Endothelial cell (in vitro differentiated cells): ENCODE results near the gene RTP5. TPM values are rescaled to one million over a fixed set of nuclear protein-coding genes. Genes with fewer than 3 reads are reported as not detected.

Experiments used
- DNase-seq: peaks from one replicate; pipeline ENCODE4 v3.0.0; 2021; ENCODE audit warnings: low spot score
- H3K27ac Mint-ChIP-seq: one replicate; pipeline ENCODE4 v1.8.0; 2021; ENCODE audit warnings: mixed read lengths, inconsistent platforms; ENCODE audit not compliant: unreplicated experiment
- H3K27me3 Mint-ChIP-seq: one replicate; pipeline ENCODE4 v1.8.0; 2021; ENCODE audit warnings: mild to moderate bottlenecking, moderate library complexity, mixed read lengths, inconsistent platforms; ENCODE audit not compliant: unreplicated experiment
- H3K36me3 Mint-ChIP-seq: one replicate; pipeline ENCODE4 v1.8.0; 2021; ENCODE audit warnings: mild to moderate bottlenecking, low read depth, mixed read lengths, inconsistent platforms; ENCODE audit not compliant: unreplicated experiment
- H3K4me1 Mint-ChIP-seq: one replicate; pipeline ENCODE4 v1.8.0; 2021; ENCODE audit warnings: mild to moderate bottlenecking, mixed read lengths, inconsistent platforms; ENCODE audit not compliant: unreplicated experiment
- H3K4me3 Mint-ChIP-seq: one replicate; pipeline ENCODE4 v1.8.0; 2021; ENCODE audit warnings: mild to moderate bottlenecking, mixed read lengths, inconsistent platforms; ENCODE audit not compliant: unreplicated experiment
- H3K9me3 Mint-ChIP-seq: one replicate; pipeline ENCODE4 v1.8.0; 2021; ENCODE audit warnings: mixed read lengths, inconsistent platforms; ENCODE audit not compliant: unreplicated experiment
- total RNA-seq: library from RNA; stranded (reverse); fragmentation: NEBNext Ultra II Directional; extraction: Animal tissue kit (Norgen Biotek cat#: 25700); gene quantifications from one replicate; pipeline ENCODE4 v1.2.1, GENCODE V29; 2021; ENCODE audit not compliant: unreplicated experiment
- TF ChIP-seq, protein P1 (sequence below): fragments of 200-600 bp; sonication (generic); IDR thresholded peaks from one replicate; pipeline ENCODE4 v1.5.0; 2021; ENCODE audit warnings: antibody characterized with exemption; ENCODE audit not compliant: unreplicated experiment

Gene RTP5
- total RNA-seq, 1 donor from 2014 or later: not detected

GRCh38 chr2:241901018-241901380, 31.5 kb downstream of the RTP5 start:
- peaks cover 5% of the 10 kb centered on the region for H3K36me3 Mint-ChIP-seq
- no peak for DNase-seq
- H3K9me3 Mint-ChIP-seq: no peaks in the 10 kb centered on the region
- no peak overlapping the region for H3K4me3 Mint-ChIP-seq
- TF ChIP-seq, protein P1, sequence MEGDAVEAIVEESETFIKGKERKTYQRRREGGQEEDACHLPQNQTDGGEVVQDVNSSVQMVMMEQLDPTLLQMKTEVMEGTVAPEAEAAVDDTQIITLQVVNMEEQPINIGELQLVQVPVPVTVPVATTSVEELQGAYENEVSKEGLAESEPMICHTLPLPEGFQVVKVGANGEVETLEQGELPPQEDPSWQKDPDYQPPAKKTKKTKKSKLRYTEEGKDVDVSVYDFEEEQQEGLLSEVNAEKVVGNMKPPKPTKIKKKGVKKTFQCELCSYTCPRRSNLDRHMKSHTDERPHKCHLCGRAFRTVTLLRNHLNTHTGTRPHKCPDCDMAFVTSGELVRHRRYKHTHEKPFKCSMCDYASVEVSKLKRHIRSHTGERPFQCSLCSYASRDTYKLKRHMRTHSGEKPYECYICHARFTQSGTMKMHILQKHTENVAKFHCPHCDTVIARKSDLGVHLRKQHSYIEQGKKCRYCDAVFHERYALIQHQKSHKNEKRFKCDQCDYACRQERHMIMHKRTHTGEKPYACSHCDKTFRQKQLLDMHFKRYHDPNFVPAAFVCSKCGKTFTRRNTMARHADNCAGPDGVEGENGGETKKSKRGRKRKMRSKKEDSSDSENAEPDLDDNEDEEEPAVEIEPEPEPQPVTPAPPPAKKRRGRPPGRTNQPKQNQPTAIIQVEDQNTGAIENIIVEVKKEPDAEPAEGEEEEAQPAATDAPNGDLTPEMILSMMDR: no peak
- H3K27ac Mint-ChIP-seq: no peak overlapping the region
- peaks cover 14% of the 10 kb centered on the region for H3K4me1 Mint-ChIP-seq
- H3K27me3 Mint-ChIP-seq: peaks cover 12% of the 10 kb centered on the region

GRCh38 chr2:241901500-241902351, 32.2 kb downstream of the RTP5 start:
- no peaks in the 10 kb centered on the region for H3K9me3 Mint-ChIP-seq
- peak overlapping the region; percentile 85 for H3K4me3 Mint-ChIP-seq
- H3K4me1 Mint-ChIP-seq: peaks cover 11% of the 10 kb centered on the region
- H3K27me3 Mint-ChIP-seq: peaks cover 12% of the 10 kb centered on the region
- TF ChIP-seq, protein P1: no peak
- peaks cover 5% of the 10 kb centered on the region for H3K36me3 Mint-ChIP-seq
- DNase-seq: no peak
- no peak overlapping the region for H3K27ac Mint-ChIP-seq

- Mint-ChIP-seq H3K4me3 (no peak overlapping the region), H3K27me3 (peaks cover 12% of the 10 kb centered on the region), H3K36me3 (peaks cover 5% of the 10 kb centered on the region), H3K4me1 (peaks cover 11% of the 10 kb centered on the region), H3K9me3 (no peaks in the 10 kb centered on the region), H3K27ac (no peak overlapping the region)
- DNase-seq: no peak
- TF ChIP-seq, protein P1: no peak
Measured at GRCh38 chr2:241902357-241902991, 32.9 kb downstream of the RTP5 start.

DNA sequence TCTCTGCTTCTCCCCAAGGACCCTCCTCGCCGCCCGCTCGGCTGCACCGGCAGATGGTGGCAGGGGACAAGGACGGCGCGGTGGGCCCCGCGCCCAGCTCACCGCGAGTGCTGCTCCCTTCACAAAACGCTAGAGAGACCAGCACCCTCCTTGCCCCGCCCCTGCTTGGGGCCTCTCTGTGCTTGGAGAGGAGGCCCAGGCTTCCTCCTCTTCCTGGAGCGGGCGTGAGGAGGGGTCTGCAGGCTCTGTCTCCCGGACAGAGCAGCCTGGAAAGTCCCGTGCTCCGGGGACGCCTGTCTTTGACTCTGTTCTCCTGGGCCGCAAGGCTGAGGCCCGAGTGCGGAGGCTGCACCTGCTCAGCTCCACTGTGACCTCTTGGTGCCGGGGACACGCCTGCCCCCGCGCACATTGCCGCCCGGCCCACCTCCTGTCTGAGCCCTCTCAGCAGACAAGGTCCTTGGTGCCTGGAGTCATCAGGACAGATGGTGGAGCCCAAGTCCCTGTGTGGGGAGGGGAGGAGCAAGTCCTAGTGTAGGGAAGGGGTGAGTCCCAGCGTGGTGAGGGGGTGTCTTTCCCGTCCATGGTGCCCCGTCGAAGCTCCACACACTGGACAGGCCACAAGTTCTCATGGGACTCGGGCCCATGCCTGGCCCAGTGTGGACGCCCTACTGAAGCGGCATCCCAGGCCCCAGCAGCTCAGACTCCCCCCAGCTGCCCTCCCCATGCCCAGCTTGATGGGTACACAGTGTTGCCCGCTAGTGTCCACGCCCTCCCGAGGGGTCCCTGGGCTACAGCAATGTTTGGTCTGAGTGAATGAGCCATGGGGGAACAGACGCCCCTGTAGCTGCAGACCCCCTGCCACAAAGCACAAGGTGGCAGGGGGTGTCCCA, 33.8 kb downstream of the RTP5 start:
- no peaks in the 10 kb centered on the region for H3K9me3 Mint-ChIP-seq
- H3K27me3 Mint-ChIP-seq: peaks cover 12% of the 10 kb centered on the region
- H3K4me1 Mint-ChIP-seq: peaks cover 11% of the 10 kb centered on the region
- peaks cover 5% of the 10 kb centered on the region for H3K36me3 Mint-ChIP-seq
- no peak overlapping the region for H3K4me3 Mint-ChIP-seq
- DNase-seq: no peak
- H3K27ac Mint-ChIP-seq: no peak overlapping the region
- TF ChIP-seq, protein P1: no peak
